ENCODE results near the gene CCDC112. TPM values are rescaled to one million over a fixed set of nuclear protein-coding genes. Genes with fewer than 3 reads are reported as not detected.

The CCDC112 gene
- total and polyA plus RNA-seq, 2 of the 13 experiments (the other 11 are each of a cell fraction or from before 2014, with no cell fraction given): 1.1 to 2.8 TPM

DNA sequence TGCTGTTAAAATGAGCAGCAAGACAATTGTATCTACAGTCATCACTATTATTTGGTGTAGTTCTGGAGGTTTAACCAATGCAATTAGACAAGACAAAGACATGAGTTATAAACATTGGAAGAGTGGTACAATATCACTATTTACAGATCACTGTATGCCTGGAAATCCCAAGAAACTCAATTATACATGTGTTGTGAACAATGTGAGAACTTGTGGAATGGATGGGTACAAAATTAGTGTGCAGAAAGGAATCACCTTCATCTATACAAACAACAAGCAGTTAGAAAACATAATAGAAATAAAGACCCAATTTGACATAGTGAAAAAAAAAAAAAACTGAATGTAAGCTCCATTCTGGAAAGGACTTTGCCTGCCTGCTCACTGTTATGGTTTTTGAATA is 12.4 kb upstream of the CCDC112 start:
- no peak overlapping the region for H3K27ac ChIP-seq (ENCODE audit: extremely low read length, insufficient read depth, low read length)
- ATAC-seq (no peak), FAIRE-seq (no peak), DNase-seq (ENCODE audit: low spot score) (no peak)
- in situ Hi-C loops (cut with HindIII; ENCODE audit: extremely low pct_ligation_motif_present, low pct_unique_long_range_greater_than_20kb): loop anchor here (25.0 kb wide), 1 partner anchor 753 kb away; no protein-coding TSS in a partner anchor
- ChIA-PET CTCF (ENCODE audit: low intra/inter-chr PET ratio, low total read pairs) (interaction anchor here (2.1 kb wide), 1 partner anchor 265 kb away, joined by 24 read pairs; no protein-coding TSS in a partner anchor), POLR2A (no interaction called here)
- BruUV-seq (replicated peaks): no TSS peak
- TF ChIP-seq, protein P1, sequence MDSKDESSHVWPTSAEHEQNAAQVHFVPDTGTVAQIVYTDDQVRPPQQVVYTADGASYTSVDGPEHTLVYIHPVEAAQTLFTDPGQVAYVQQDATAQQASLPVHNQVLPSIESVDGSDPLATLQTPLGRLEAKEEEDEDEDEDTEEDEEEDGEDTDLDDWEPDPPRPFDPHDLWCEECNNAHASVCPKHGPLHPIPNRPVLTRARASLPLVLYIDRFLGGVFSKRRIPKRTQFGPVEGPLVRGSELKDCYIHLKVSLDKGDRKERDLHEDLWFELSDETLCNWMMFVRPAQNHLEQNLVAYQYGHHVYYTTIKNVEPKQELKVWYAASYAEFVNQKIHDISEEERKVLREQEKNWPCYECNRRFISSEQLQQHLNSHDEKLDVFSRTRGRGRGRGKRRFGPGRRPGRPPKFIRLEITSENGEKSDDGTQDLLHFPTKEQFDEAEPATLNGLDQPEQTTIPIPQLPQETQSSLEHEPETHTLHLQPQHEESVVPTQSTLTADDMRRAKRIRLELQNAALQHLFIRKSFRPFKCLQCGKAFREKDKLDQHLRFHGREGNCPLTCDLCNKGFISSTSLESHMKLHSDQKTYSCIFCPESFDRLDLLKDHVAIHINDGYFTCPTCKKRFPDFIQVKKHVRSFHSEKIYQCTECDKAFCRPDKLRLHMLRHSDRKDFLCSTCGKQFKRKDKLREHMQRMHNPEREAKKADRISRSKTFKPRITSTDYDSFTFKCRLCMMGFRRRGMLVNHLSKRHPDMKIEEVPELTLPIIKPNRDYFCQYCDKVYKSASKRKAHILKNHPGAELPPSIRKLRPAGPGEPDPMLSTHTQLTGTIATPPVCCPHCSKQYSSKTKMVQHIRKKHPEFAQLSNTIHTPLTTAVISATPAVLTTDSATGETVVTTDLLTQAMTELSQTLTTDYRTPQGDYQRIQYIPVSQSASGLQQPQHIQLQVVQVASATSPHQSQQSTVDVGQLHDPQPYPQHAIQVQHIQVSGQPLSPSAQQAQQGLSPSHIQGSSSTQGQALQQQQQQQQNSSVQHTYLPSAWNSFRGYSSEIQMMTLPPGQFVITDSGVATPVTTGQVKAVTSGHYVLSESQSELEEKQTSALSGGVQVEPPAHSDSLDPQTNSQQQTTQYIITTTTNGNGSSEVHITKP (CRISPR knock-in tag; IDR thresholded peaks at IDR 0.05; ENCODE audit: low read depth): no peak
- TF ChIP-seq MIER2 (CRISPR knock-in tag; IDR thresholded peaks at IDR 0.05) (no peak), HNF4G (IDR thresholded peaks at IDR 0.05; ENCODE audit: borderline replicate concordance, low read depth, low read length) (no peak), HNF4G (CRISPR knock-in tag; IDR thresholded peaks at IDR 0.05; ENCODE audit: borderline replicate concordance, low read depth) (no peak), ZNF605 (CRISPR knock-in tag; IDR thresholded peaks at IDR 0.05) (no peak), JUN (CRISPR knock-in tag; IDR thresholded peaks at IDR 0.05) (no peak)
- TF ChIP-seq, protein P2, sequence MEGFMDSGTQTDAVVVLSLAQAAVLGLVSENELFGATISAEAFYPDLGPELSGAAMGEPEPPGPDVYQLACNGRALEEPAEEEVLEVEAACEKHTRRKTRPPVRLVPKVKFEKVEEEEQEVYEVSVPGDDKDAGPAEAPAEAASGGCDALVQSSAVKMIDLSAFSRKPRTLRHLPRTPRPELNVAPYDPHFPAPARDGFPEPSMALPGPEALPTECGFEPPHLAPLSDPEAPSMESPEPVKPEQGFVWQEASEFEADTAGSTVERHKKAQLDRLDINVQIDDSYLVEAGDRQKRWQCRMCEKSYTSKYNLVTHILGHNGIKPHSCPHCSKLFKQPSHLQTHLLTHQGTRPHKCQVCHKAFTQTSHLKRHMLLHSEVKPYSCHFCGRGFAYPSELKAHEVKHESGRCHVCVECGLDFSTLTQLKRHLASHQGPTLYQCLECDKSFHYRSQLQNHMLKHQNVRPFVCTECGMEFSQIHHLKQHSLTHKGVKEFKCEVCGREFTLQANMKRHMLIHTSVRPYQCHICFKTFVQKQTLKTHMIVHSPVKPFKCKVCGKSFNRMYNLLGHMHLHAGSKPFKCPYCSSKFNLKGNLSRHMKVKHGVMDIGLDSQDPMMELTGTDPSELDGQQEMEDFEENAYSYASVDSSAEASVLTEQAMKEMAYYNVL (CRISPR knock-in tag; IDR thresholded peaks at IDR 0.05; ENCODE audit: borderline replicate concordance): no peak
- H3K36me3 ChIP-seq (replicated peaks in 1 of 2; ENCODE audit: control insufficient read depth in 1 of 2, insufficient read depth in 2 of 2, low read length in 2 of 2): no peaks in the 10 kb centered on the region
- H4K20me1 ChIP-seq (ENCODE audit: insufficient read depth, low read length): no peaks in the 10 kb centered on the region
- no peak overlapping the region for H3K4me3 ChIP-seq (replicated peaks in 1 of 3; ENCODE audit: insufficient read depth in 1 of 3, low read depth in 2 of 3, low read length in 3 of 3)
- no peaks in the 10 kb centered on the region for H3K27me3 ChIP-seq (ENCODE audit: control insufficient read depth in 1 of 2, insufficient read depth in 2 of 2, low read length in 2 of 2)
- no peak overlapping the region for H3K9ac ChIP-seq (ENCODE audit: insufficient read depth, low read depth, low read length)
- H3K4me1 ChIP-seq (ENCODE audit: insufficient read depth, low read length): no peaks in the 10 kb centered on the region
- intact Hi-C loops (cut with micrococcal nuclease; ENCODE audit: unreplicated experiment): loop anchor here (1.0 to 10.0 kb wide), 3 partner anchors 265 to 756 kb away; no protein-coding TSS in a partner anchor
- no peak overlapping the region for H2AFZ ChIP-seq (ENCODE audit: low read length)
- no peak overlapping the region for H3K4me2 ChIP-seq (ENCODE audit: low read depth, low read length)
- H3K9me3 ChIP-seq (ENCODE audit: low read length): no peaks in the 10 kb centered on the region
- no peaks in the 10 kb centered on the region for H3K79me2 ChIP-seq (ENCODE audit: insufficient read depth, low read length)
